Medulla oblongata (tissue), 1 donor: Measurements from ENCODE around the gene HEY2.
"Not testable (repeated sequence)": the region's sequence is repeated elsewhere in the genome, so short reads cannot be mapped to it uniquely, and the experiment has no call there.

Experiments
- DNase-seq: peaks from one replicate; pipeline ENCODE4 v3.0.0-alpha.2; 2015; ENCODE audit errors: extremely low spot score

The HEY2 gene

DNA sequence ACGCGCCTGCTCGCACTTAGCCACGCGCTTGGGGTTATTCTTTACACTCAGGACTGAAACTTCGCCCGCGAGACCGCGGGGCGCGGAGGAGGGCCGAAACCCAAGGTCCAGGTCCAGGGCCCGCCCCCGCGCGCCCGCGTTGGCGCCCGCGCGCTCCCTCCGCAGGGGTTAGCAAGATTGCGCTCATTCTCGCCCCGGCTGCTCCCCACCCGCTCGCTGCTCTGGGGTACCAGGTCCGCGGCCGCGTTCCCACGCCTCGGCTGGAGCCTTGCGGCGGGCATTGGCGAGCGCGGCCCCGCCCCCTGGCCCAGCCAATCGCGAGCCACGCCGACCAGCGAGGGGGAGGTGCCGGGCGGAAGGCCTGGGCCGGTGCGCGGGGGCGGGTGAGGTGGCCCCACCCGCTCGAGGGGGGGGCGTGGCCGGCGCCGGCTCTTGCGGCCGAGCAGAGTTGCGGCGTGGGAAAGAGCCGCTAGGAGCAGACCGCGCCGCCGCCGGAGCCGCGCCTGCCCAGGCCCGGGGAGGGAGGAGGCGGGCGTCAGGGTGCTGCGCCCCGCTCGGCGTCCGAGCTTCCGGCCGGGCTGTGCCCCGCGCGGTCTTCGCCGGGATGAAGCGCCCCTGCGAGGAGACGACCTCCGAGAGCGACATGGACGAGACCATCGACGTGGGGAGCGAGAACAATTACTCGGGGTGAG is at the start of gene HEY2:
Gene HEY2, plus strand, starts transcription at position 460 of the 692 bp plus-strand sequence. Its CDS starts 145 bp downstream, at position 605.
- peak; percentile 97 for DNase-seq

DNA sequence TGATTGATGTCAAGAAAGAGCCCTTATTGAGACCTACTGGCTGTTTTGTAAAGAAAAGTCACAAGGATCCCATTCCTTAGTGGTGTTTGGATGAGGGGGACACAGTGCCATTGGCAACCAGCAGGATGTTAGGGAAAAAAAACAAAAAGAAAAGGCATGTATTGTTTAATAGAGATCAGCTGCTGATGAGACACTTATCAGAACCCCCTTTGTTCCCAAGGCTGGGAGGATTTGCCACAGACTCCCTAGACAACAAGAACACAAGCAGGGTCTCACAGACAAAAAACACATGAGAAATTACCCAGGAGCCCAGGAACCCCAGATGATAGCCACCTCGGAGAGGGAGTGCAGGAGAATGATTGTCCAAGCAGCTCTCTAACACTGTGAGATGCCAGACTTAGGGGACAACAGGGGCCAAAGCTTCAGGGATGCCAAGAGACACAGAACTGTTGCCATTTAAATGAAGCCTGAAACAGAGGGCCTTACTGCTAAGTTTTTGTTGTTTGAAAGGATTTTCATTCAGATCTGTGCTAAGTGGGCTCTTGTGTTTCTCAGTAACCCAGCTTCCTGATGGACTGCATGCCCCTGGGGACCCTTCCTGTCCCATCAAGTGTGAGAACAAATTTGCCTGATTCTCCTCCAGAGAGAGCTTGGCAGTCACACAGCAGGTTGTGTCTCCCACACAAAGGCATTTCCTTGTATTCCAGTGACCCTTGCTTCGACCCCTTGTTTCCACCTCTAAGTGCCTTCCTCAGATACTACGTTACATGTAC is 48.7 kb upstream of the HEY2 start:
- DNase-seq: peak; percentile 82

DNA sequence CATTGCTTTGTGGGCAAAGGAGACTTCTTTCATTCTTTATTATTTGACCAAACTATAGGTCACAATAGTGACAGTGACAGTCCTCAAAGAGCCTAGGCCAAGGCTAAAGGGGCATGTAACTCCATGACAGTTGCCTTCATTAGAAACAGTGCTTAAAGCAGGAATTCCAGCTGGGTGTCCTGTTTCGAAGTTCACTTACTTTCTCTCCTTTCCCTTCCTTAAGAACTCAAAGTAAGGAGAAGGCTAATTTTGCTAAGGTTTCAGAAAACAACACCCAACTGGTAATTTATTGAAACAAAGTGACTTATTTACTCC is 48.1 kb upstream of the HEY2 start:
- DNase-seq: no peak

DNA sequence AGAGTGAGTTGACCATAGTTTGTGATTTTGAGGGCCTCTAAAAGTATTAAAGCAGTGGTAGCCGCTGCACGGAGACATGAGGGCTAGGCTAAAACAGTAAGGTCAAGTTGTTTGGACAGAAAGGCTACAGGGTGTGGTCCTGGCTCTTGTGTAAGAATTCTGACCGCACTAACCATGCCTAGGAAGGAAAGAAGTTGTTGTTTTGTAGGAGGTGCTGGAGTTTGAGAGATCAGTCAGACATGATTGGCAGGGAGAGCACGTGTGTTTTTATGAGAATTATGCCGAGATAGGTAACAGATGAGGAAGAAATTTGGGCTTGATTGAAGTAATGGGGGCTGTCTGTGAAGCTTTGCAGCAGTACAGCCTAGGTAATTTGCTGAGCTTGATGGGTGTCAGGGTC is 45.5 kb upstream of the HEY2 start:
- not testable (repeated sequence) for DNase-seq

DNA sequence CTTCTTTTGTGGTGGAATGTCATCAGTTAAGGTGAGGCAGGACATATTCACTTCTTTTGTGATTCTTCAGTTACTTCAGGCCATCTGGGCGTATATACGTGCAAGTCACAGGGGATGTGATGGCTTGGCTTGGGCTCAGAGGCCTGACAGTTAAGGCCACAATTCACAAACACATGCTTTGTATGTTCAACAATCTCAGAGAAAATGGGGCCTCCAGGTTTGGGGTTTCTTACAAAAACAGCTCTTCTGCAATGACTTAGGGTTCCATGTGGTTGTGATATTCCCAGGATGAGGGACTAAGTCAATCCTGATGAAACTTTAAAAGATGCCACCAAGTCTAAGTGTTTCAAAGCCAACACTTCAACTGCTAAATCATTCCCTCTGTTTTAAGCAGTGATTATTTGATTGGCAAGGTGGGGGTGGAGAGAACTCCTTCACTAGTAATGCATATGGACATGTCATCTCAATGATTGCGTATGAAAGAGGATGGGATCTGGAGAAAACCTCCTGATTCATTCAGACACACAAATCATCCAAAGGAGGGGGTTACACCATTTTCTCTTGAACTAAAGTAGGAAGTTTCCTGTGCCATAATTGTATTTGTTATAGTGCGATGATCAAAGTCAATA is 41.7 kb upstream of the HEY2 start:
- DNase-seq: no peak

DNA sequence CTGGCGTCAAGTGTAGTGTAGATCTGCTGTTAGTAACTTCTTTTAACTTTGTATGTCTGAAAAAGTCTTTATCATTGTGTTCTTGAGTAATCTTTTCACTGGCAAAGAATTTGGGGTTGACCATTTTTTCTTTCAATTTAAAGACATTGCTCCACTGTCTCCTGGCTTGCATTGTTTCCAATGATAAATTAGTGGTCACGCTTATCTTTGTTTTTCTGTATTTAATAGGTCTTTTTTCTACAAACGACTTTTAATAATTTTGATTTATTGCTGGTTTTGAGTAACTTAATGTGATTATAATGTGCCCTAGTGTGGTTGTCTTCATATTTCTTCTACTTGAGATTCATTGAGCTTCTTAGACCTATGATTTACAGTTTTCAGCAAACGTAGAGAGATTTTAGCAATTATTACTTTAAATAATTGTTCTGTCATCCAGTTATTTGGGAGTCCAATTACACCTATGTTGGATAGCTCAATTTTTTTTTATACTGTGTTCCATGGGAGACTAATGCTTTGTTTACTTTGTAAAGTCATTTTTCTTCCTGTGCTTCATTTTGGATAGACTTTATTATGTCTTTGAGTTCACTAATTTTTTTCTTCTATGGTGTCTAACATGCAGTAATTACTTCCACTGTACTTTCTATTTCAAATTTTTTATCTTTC is 38.3 kb upstream of the HEY2 start:
- DNase-seq: no peak

DNA sequence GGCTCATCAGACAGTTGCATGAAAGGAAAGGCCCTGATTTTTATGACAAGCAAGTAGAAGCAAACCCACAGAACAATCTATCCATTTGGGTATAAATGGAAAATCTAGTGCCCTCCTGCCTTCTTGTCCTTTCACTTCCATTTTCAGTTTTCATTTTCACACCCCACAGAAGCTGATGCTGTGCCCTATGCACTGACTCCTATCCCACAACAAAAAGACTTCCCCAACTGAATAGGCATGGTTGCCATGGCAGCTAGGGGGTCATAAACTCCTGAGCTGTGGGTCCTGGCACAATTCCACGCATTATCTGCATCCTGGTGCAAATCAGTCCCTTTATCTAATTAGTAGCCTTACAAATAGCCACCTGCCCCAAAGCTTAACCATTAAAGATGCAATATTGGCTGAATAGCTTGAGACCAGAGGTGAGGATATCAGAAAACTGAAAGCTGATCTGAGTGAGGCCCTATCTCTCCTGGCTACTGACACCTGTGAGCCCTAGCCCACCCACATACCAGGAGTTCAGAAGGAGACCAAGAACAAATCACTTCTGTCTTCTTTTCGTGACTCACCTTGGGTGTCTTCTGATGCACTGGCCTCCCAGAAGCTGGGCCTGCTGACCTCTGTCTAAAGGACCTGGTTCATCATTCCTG is 34.9 kb upstream of the HEY2 start:
- DNase-seq: no peak

DNA sequence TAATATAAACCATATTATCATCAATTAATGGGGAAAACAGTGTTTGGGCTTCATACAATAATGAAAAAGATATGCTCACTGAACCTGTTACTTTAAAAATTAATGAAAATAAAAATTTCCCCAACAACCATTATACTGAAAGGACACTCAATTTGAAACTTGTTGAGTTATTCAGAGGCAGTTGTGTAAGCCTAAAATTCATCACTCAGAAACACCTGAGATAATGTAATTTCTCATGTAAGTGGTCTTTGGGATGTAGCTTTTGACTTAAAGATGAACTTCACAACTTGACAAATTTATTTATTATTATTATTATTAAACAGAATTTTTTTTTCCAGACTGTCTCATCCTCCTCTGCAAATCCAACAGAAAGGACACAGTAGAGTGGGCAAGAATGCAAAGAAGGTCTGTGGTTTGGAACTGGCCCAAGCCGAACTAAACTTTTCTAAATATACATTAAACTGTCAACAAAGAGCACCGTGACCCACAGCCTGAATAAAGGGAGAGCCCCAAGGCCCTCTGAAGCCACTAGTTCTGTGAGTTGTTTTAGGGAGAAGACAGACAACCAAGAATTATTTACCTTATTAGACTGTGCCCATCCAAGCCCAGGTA is 32.2 kb upstream of the HEY2 start:
- DNase-seq: no peak

DNA sequence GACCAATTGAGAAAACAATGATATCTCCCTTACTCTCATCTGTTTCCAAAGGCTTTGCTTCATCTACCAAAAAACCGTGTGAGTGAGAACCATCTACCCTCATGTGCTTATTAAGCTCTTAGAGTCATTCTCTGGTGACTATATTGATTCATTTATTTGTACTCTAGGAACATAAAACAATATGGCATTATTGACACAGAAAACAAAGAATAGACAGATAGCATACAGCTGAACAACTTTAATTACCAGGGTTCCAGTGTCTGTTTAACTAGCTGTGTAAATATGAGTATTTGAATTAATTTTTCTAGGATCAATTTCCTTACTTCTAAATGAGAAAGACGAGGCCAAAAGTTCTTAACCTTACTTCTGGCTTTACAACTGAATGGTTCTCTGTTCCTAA is 31.3 kb upstream of the HEY2 start:
- DNase-seq: no peak

DNA sequence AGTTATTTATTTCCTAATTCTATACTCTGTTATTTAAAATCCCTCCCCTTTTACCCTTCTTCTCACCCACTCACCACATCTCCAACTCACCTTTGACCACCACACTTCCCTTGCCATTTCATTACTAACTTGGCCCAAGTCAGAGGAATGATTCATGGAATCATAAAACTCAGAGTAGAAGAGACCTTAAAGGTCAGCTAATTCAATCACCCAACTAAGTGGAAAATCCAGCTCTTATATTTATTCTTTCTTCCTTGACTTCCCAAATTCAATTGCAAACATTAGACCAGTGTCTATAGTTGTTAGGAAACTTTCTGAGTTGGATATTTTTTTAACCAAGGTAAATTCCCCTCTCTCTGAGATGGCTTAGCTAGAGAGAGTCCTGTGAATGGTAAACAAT is 26.5 kb upstream of the HEY2 start:
- no peak for DNase-seq

DNA sequence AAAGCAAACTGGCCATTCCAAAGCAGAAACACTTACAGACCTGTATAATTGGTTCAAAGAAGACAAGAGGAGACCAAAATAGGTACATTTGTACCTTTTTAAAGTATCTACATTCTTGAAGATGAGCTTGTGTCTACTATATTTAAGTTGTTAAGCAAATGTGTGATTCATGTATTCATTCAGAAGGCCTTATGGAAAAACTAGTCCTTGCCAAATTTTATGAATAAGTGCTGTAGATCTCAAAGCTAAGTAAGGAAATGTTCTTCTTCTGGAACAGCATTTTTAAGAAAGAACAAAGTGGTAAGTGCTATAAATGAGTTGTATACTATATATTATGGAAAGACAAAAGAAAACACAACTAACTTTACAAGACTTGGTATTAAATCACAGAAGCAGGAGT is 22.2 kb upstream of the HEY2 start:
- no peak for DNase-seq

DNA sequence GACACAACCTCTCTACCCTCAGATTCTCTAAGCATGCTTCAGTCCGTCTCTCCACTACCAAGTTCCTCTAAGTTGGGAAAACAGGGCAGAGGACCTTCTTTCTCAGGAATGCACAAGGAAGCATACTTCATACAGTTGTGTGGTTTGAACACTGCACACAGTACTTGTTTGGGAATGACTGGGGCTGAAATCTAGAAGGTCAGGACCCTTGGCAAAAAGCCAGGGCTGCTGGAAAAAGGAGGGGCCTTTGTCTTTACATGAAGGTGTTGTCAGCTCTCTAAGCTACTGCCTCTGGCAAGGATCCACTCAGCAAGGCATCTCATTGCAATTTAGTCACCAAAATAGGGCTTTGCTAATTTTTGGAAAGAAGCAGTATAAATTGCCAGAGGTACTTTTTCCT is 20.7 kb upstream of the HEY2 start:
- DNase-seq: no peak

DNA sequence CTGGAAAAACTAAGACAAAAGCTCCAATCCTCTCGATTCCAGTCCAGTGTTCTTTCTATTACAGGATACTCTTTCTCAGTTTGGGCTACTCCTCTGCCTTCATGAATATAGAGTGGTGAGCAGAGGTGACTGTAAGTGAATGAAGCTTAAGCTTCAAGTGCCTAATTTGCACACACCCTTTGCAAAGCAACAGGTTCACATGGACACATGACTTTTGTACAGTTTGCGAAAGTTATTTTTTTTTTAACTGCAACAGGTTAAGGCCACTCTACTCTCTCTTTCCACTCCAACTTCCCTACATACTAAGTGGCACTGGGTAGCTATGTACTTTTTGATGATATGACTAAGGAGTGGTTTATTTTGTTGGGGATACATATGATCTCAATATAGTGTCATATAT is 19.4 kb upstream of the HEY2 start:
- no peak for DNase-seq

DNA sequence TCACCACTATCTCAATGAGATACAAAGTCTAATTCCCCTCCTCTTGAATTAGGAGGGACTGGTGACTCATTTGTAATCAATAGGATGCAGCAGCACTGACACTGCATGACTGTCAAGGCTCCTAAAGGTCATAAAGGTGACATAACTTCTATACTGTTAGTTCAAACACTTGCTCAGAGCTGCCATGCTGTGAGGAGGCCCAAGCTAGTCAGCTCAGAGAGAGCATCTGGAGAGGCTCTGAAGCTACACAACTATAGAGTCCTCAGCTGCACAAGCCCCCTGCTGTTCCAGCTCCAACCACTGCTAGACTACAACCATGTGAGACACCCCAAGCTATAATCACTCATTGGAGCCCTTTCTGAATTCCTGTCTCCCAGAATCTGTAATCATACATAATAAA is 17.0 kb upstream of the HEY2 start:
- DNase-seq: no peak

DNA sequence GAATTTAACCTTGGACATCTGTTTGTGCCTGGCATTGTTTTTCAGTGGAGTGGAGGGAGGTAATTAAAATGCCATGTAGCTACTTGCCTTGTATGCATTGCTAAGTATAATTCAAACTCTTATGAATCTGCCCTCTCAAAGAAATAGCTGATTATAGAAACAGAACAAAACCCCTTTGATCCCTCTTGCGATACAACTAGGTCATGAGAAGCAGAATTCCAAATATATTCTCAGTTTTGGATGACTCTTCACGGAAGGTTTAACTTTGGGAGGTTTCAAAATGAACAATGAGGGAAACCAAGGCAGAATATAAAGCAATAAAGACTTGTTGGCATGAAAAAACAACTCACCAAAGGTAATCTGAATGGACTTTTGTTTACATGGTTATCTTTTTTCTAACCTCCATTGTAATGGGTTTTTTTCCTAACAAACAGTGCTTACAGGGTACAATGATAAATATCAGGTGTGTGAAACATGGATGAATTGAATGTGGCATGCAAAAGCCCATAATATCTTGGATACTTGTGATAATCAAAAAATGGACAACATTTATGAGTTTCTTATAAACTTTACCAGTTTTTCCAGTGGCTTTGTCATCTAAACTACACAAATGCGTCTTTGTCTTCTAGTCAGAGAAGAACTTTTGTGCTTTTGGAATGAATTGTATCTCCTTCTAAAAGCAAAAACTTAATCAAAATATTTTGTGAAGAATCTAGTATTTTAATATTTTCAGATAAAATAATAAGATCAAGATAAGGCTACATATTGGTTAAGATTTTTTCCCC is 15.7 kb upstream of the HEY2 start:
- DNase-seq: peak; percentile 35

DNA sequence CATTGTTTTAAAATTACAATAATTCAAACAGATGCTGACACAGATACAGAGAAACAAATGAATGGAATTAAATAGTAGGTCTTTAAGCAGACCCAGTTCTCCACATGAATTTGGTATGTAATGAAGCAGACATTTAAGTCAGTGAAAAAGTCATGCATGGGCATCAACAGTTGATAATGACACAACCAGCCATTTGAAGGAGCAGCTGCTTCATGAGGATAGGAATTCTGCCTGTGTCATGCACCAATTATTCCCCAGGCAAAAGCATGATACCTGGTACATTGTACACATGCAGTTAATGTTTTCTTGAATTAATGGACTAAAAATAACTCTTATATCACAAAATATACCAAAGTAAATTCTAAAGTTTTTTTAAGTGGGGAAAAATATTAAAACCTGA is 11.2 kb upstream of the HEY2 start:
- DNase-seq: no peak

DNA sequence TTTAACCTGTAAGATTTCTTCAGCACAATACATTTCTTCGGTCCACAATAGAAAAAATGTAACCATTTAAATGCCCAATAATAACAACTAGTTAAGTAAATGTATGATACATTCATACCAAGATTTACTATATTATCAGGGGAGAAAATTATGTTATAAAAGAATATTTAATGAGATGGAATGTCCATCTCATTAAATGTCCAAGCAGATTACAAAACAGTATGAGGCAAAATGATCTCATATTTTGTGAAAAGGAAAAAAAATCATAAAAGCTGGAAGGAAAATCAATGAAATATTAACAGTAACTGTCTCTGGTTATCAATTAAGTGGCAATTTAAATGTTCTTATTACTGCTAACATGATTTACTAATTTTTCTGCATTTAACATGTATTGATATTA is 10.1 kb upstream of the HEY2 start:
- no peak for DNase-seq

DNA sequence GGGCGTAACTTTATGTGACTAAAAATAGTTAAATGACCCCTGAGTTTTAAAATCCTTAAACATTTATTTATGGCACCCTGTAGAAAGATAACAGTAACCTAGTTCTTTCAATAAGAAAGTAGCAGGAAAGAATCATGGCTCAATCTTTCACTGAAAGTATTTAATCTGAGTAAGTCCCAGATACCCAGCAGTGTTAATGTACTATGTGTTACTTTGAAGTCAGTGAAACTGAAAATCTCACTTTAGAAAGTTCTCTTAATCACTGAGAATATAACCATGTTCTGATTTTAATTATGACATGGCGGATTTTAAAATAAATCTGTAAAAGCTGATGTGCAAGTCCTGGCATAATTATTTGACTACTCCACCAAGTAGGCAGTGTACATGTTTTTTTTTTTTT is 8.1 kb upstream of the HEY2 start:
- no peak for DNase-seq

DNA sequence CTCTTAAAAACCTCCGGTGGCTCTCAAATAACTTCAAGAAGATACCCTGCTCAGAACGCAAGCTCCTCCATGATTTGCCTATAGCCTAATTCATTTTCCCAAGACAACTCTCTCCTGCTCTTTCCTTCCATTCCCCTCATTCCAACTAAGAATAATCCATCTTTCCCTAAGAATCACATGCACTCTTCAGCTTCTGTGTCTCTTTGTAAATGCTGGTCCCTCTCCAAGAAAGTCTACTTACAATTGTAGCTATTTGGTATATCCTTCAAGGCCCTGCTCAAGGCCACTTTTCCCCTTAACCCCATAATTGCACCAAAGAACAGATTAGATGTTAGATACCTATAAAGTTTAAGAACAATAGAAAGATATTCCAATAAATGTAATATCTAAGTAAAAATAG is 7.4 kb upstream of the HEY2 start:
- peak; percentile 45 for DNase-seq

DNA sequence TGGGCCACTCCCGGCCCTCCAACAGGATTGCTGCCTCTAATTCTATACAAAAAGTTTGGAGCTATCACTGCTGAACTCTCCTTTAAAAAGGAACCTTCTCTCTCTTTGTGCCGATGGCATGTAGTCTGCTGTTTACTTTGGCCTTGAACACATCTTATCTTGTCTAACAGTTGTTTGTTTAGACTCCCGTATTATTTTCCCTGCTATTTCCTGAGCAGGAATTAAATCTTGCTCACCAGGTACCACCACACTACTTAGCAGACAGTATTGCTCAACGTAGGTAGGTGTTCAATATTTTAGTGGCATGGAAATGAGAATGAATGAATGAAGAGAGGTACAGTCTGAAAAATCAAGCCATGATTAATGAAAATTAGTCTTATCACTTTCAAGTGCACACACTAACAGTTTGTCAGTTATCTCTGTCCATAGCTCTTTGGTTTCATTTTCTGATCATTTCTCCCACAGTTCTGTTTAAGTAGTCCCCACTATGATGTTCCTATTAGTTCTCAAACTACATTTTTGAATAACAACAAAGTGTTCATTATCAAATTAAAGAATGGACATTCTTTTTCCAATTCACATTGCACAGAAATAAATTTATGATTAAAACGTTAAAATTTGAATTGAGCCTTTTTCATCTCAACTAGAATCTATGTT is 6.8 kb upstream of the HEY2 start:
- DNase-seq: no peak
